ENCODE data around the gene TAS1R1.
A peak's percentile ranks its signal among the peaks of the same experiment; 100 is the strongest.
"Not testable (repeated sequence)": the region's sequence is repeated elsewhere in the genome, so short reads cannot be mapped to it uniquely, and the experiment has no call there.

TAS1R1 gene

GRCh38 chr1:6521536-6521935 is 33.6 kb upstream of the TAS1R1 start:
- no peak for DNase-seq

GRCh38 chr1:6523566-6523965 is 31.5 kb upstream of the TAS1R1 start:
- peak; percentile 60 to 74 (median 66) for DNase-seq

GRCh38 chr1:6526316-6526715 is 28.8 kb upstream of the TAS1R1 start:
- no peak for DNase-seq

- no peak for DNase-seq
These were observed 26.6 kb upstream of the TAS1R1 start for GRCh38 chr1:6528492-6528891.

- DNase-seq, result no peak
These were observed 24.5 kb upstream of the TAS1R1 start for GRCh38 chr1:6530504-6531160.

- DNase-seq, result no peak
These were observed 23.1 kb upstream of the TAS1R1 start for GRCh38 chr1:6531996-6532395.

- DNase-seq, result no peak
These were observed 20.8 kb upstream of the TAS1R1 start for GRCh38 chr1:6534248-6534822.

GRCh38 chr1:6535214-6535613 is 19.9 kb upstream of the TAS1R1 start:
- peak in 2 of 4 experiments; percentile 7 to 16 for DNase-seq

- DNase-seq, result no peak
These were observed 18.8 kb upstream of the TAS1R1 start for GRCh38 chr1:6536291-6536690.

GRCh38 chr1:6538956-6539355 is 16.2 kb upstream of the TAS1R1 start:
- DNase-seq, result no peak

- no peak for DNase-seq
These were observed 10.3 kb upstream of the TAS1R1 start for GRCh38 chr1:6544831-6545230.

GRCh38 chr1:6545276-6546112 is 9.6 kb upstream of the TAS1R1 start:
- no peak for DNase-seq

- DNase-seq, result peak in 3 of 4 experiments; percentile 8 to 25 (median 14)
These were observed 8.8 kb upstream of the TAS1R1 start for GRCh38 chr1:6546326-6546725.

- no peak for DNase-seq
These were observed 7.8 kb upstream of the TAS1R1 start for GRCh38 chr1:6547301-6547700.

- peak; percentile 95 to 98 (median 96) for DNase-seq
These were observed 838 bp upstream of the TAS1R1 start, which contains the start of gene NOL9 for GRCh38 chr1:6554031-6554906. Gene NOL9 (minus strand): TSS chr1:6554513. CDS start chr1:6554502, 11 bp downstream.

- DNase-seq, result no peak
These were observed 2.5 kb downstream of the TAS1R1 start for GRCh38 chr1:6557597-6557996.

GRCh38 chr1:6559161-6559560 is 4.1 kb downstream of the TAS1R1 start:
- DNase-seq, result not testable (repeated sequence)

- no peak for DNase-seq
These were observed 5.2 kb downstream of the TAS1R1 start for GRCh38 chr1:6560267-6560666.

- DNase-seq, result no peak
These were observed 13.9 kb downstream of the TAS1R1 start for GRCh38 chr1:6569033-6569432.

- DNase-seq, result no peak
These were observed 15.0 kb downstream of the TAS1R1 start for GRCh38 chr1:6570100-6570499.

GRCh38 chr1:6570987-6571386 is 15.9 kb downstream of the TAS1R1 start:
- DNase-seq, result no peak

- DNase-seq, result no peak
These were observed 17.7 kb downstream of the TAS1R1 start for GRCh38 chr1:6572653-6573383.

Data from suppressor macrophage (primary cell).